Prostate gland (tissue), 2 donors: ENCODE results near the gene TYW5.

Source experiments
- POLR2AphosphoS5 ChIP-seq: sonication (generic); formaldehyde crosslinking; IDR thresholded peaks from one replicate; pipeline ENCODE4 v1.6.1; 2017; ENCODE audit warnings: antibody characterized with exemption
- TF ChIP-seq, protein P1 (sequence below), 4 experiments: fragments of 200-600 bp in 2 of 4; fragments of 450-650 bp in 2 of 4; sonication (generic) in 2 of 4; IDR thresholded peaks; 1 replicate in 3 of 4; 2 replicates in 1 of 4; pipeline ENCODE4 v1.5.1; 2016 to 2019; ENCODE audit warnings: antibody characterized with exemption in 4 of 4, mild to moderate bottlenecking in 2 of 4, moderate library complexity in 2 of 4

DNA sequence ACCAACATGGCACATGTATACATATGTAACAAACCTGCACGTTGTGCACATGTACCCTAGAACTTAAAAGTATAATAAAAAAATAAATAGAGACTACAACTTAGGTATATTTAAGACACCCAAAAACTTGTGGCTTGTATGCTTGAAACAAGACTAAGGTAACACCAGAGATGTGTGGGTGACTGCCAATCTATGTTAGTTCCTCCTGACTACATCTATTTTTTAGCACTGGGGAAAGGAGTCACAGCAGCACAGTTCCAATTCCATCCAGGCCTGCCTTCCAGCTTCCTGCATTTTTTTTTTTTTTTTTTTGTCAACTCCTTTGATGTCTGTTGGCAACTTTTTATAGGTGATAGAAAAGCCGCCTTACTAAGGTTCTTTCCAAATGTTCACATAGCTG lies 26.0 kb downstream of the TYW5 start:
- TF ChIP-seq, protein P1, sequence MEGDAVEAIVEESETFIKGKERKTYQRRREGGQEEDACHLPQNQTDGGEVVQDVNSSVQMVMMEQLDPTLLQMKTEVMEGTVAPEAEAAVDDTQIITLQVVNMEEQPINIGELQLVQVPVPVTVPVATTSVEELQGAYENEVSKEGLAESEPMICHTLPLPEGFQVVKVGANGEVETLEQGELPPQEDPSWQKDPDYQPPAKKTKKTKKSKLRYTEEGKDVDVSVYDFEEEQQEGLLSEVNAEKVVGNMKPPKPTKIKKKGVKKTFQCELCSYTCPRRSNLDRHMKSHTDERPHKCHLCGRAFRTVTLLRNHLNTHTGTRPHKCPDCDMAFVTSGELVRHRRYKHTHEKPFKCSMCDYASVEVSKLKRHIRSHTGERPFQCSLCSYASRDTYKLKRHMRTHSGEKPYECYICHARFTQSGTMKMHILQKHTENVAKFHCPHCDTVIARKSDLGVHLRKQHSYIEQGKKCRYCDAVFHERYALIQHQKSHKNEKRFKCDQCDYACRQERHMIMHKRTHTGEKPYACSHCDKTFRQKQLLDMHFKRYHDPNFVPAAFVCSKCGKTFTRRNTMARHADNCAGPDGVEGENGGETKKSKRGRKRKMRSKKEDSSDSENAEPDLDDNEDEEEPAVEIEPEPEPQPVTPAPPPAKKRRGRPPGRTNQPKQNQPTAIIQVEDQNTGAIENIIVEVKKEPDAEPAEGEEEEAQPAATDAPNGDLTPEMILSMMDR (IDR thresholded peaks at IDR 0.05), result no peak
- no peak for TF ChIP-seq POLR2AphosphoS5
